Smooth muscle cell of the coronary artery (primary cell): ENCODE measurements around the gene AKAP12. TPM values are rescaled to one million over a fixed set of nuclear protein-coding genes. Genes with fewer than 3 reads are reported as not detected.

ENCODE experiments used
- total RNA-seq: library from RNA; depleted of rRNA; stranded (reverse); fragments of >200 nt; gene quantifications from 2 replicates; pipeline ENCODE4 v1.2.3, GENCODE V29; 2014; ENCODE audit warnings: low replicate concordance

The AKAP12 gene
- 65.8 and 71.0 TPM in 2 replicates for total RNA-seq

GRCh38 chr6:151239603-151240035, at the start of gene AKAP12:
Gene AKAP12, plus strand, starts transcription at chr6:151239967. Its CDS starts 596 bp downstream, at chr6:151240563.

GRCh38 chr6:151391471-151392413, 152.0 kb downstream of the AKAP12 start, which contains the start of gene ZBTB2:
Gene ZBTB2, minus strand, starts transcription at chr6:151391559. Its CDS starts 17,922 bp downstream, at chr6:151373637.

Other genes starting within 250 kb of the AKAP12 start
- 5.5 and 5.6 TPM in 2 replicates for gene ZBTB2, start 151.6 kb downstream of the AKAP12 start, total RNA-seq
- gene RMND1, start 212.2 kb downstream of the AKAP12 start, total RNA-seq = 21.9 and 22.6 TPM in 2 replicates